Measurements from ENCODE around the gene UBE2E1. TPM values are rescaled to one million over a fixed set of nuclear protein-coding genes. Genes with fewer than 3 reads are reported as not detected.
"Not testable (repeated sequence)": the region's sequence is repeated elsewhere in the genome, so short reads cannot be mapped to it uniquely, and the experiment has no call there.

Gene UBE2E1
- total RNA-seq, 1 experiment from 2014 or later: 74.3 TPM

DNA sequence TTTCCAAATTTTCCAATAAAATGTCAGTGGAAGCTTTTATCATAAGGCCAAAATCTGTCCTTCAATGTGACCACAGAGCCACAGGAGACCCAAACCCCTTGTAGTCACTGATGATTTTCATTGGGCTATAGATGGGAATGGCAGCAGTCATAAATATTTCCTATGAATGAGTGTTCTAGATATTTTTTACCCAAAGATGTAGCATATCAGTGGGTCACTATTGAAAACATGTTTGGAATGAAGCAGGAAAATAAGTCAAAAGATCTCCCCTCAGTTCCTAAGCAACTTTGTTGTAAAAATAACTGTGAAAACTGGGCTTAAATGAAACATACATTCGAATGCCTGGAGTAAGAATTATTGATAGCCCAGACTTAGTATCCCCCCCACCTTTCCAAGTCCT lies 62.1 kb downstream of the UBE2E1 start:
- H3K9me3 Mint-ChIP-seq (ENCODE audit: low read depth, unreplicated experiment): no peaks in the 10 kb centered on the region
- CTCF ChIA-PET: no interaction called here
- TF ChIP-seq, protein P1, sequence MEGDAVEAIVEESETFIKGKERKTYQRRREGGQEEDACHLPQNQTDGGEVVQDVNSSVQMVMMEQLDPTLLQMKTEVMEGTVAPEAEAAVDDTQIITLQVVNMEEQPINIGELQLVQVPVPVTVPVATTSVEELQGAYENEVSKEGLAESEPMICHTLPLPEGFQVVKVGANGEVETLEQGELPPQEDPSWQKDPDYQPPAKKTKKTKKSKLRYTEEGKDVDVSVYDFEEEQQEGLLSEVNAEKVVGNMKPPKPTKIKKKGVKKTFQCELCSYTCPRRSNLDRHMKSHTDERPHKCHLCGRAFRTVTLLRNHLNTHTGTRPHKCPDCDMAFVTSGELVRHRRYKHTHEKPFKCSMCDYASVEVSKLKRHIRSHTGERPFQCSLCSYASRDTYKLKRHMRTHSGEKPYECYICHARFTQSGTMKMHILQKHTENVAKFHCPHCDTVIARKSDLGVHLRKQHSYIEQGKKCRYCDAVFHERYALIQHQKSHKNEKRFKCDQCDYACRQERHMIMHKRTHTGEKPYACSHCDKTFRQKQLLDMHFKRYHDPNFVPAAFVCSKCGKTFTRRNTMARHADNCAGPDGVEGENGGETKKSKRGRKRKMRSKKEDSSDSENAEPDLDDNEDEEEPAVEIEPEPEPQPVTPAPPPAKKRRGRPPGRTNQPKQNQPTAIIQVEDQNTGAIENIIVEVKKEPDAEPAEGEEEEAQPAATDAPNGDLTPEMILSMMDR (IDR thresholded peaks at IDR 0.05; ENCODE audit: unreplicated experiment): no peak
- no peak overlapping the region for H3K4me3 Mint-ChIP-seq (ENCODE audit: low read depth, unreplicated experiment)
- BruUV-seq (replicated peaks): no TSS peak
- H3K27ac Mint-ChIP-seq (ENCODE audit: unreplicated experiment): no peak overlapping the region
- intact Hi-C loops (cut with micrococcal nuclease; ENCODE audit: unreplicated experiment): loop anchor here (10.0 kb wide), 1 partner anchor 663 kb away; the partner anchor contains the start of gene UBE2E2
- DNase-seq: no peak
- H3K27me3 Mint-ChIP-seq (ENCODE audit: unreplicated experiment): no peaks in the 10 kb centered on the region
- peaks cover 11% of the 10 kb centered on the region for H3K4me1 Mint-ChIP-seq (ENCODE audit: low read depth, unreplicated experiment)
- no peaks in the 10 kb centered on the region for H3K36me3 Mint-ChIP-seq (ENCODE audit: insufficient read depth, unreplicated experiment)

- peaks cover 11% of the 10 kb centered on the region for H3K4me1 Mint-ChIP-seq (ENCODE audit: low read depth, unreplicated experiment)
- CTCF ChIA-PET: interaction anchor here (0.7 kb wide), 1 partner anchor 91 kb away, joined by 5 read pairs; no protein-coding TSS in a partner anchor
- no peaks in the 10 kb centered on the region for H3K9me3 Mint-ChIP-seq (ENCODE audit: low read depth, unreplicated experiment)
- H3K27ac Mint-ChIP-seq (ENCODE audit: unreplicated experiment): no peak overlapping the region
- peaks cover 5% of the 10 kb centered on the region for H3K36me3 Mint-ChIP-seq (ENCODE audit: insufficient read depth, unreplicated experiment)
- intact Hi-C loops (cut with micrococcal nuclease; ENCODE audit: unreplicated experiment): loop anchor here (10.0 kb wide), 1 partner anchor 665 kb away; the partner anchor contains the start of gene UBE2E2
- H3K4me3 Mint-ChIP-seq (ENCODE audit: low read depth, unreplicated experiment): no peak overlapping the region
- no TSS peak for BruUV-seq (replicated peaks)
- DNase-seq: no peak
- H3K27me3 Mint-ChIP-seq (ENCODE audit: unreplicated experiment): no peaks in the 10 kb centered on the region
- TF ChIP-seq, protein P1 (IDR thresholded peaks at IDR 0.05; ENCODE audit: unreplicated experiment): no peak
These were observed 64.4 kb downstream of the UBE2E1 start for GRCh38 chr3:23869977-23870662.

DNA sequence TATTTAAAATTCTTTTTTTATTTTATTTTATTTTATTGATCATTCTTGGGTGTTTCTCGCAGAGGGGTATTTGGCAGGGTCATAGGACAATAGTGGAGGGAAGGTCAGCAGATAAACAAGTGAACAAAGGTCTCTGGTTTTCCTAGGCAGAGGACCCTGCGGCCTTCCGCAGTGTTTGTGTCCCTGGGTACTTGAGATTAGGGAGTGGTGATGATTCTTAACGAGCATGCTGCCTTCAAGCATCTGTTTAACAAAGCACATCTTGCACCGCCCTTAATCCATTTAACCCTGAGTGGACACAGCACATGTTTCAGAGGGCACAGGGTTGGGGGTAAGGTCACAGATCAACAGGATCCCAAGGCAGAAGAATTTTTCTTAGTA lies 64.9 kb downstream of the UBE2E1 start:
- H3K27ac Mint-ChIP-seq (ENCODE audit: unreplicated experiment); H3K4me3 Mint-ChIP-seq (ENCODE audit: low read depth, unreplicated experiment); intact Hi-C loops (cut with micrococcal nuclease; ENCODE audit: unreplicated experiment); DNase-seq; BruUV-seq (replicated peaks); H3K27me3 Mint-ChIP-seq (ENCODE audit: unreplicated experiment); CTCF ChIA-PET; H3K4me1 Mint-ChIP-seq (ENCODE audit: low read depth, unreplicated experiment); H3K36me3 Mint-ChIP-seq (ENCODE audit: insufficient read depth, unreplicated experiment); H3K9me3 Mint-ChIP-seq (ENCODE audit: low read depth, unreplicated experiment): not testable (repeated sequence)

DNA sequence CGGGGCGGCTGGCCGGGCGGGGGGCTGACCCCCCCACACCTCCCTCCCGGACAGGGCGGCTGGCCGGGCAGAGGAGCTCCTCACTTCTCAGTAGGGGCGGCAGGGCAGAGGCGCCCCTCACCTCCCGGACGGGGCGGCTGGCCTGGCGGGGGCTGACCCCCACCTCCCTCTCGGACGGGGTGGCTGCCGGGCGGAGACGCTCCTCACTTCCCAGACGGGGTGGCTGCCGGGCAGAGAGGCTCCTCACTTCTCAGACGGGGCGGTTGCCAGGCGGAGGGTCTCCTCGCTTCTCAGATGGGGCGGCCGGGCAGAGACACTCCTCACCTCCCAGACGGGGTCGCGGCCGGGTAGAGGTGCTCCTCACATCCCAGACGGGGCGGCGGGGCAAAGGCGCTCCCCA lies 65.6 kb downstream of the UBE2E1 start:
- H3K4me3 Mint-ChIP-seq (ENCODE audit: low read depth, unreplicated experiment); DNase-seq; H3K27me3 Mint-ChIP-seq (ENCODE audit: unreplicated experiment); H3K36me3 Mint-ChIP-seq (ENCODE audit: insufficient read depth, unreplicated experiment); BruUV-seq (replicated peaks); intact Hi-C loops (cut with micrococcal nuclease; ENCODE audit: unreplicated experiment); H3K9me3 Mint-ChIP-seq (ENCODE audit: low read depth, unreplicated experiment); H3K27ac Mint-ChIP-seq (ENCODE audit: unreplicated experiment); CTCF ChIA-PET; H3K4me1 Mint-ChIP-seq (ENCODE audit: low read depth, unreplicated experiment): not testable (repeated sequence)

DNA sequence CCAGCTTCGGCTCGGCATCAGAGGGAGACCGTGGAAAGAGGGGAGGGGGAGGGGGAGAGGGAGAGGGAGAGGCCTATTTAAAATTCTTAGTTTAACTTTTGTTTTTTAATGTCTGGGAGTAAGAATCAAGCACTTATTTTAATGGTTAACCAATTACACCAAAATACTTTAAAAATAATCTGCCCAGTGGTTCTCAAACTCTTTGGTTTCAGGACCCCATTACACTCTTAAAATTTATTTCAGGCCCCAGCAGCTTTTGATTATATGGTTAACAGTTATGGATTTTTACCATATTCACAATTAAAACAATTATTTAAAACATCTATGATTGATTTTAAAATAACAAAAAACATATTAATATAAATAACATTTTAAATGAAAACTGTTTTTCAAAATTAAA lies 66.6 kb downstream of the UBE2E1 start:
- H3K27ac Mint-ChIP-seq (ENCODE audit: unreplicated experiment): no peak overlapping the region
- H3K27me3 Mint-ChIP-seq (ENCODE audit: unreplicated experiment): no peaks in the 10 kb centered on the region
- H3K9me3 Mint-ChIP-seq (ENCODE audit: low read depth, unreplicated experiment): no peaks in the 10 kb centered on the region
- intact Hi-C loops (cut with micrococcal nuclease; ENCODE audit: unreplicated experiment): no loop called here
- H3K4me3 Mint-ChIP-seq (ENCODE audit: low read depth, unreplicated experiment): no peak overlapping the region
- BruUV-seq (replicated peaks): no TSS peak
- DNase-seq: no peak
- H3K4me1 Mint-ChIP-seq (ENCODE audit: low read depth, unreplicated experiment): no peaks in the 10 kb centered on the region
- TF ChIP-seq, protein P1 (IDR thresholded peaks at IDR 0.05; ENCODE audit: unreplicated experiment): no peak
- peaks cover 5% of the 10 kb centered on the region for H3K36me3 Mint-ChIP-seq (ENCODE audit: insufficient read depth, unreplicated experiment)
- CTCF ChIA-PET: no interaction called here

Measured in Calu3 (cell line).